Heart left ventricle (tissue), 16 donors: ENCODE results near the gene S100P. TPM values are rescaled to one million over a fixed set of nuclear protein-coding genes. Genes with fewer than 3 reads are reported as not detected.
A peak's percentile ranks its signal among the peaks of the same experiment; 100 is the strongest.

Source experiments
- ATAC-seq, 4 donors: fragments of 200-7000 bp; cut with Tn5 transposase; one replicate each; pipeline ENCODE4 v1.9.1; 2020 to 2022; ENCODE audit warnings: moderate library complexity in 4 of 4, mild to moderate bottlenecking in 3 of 4, moderate number of reproducible peaks in 1 of 4
- DNase-seq, 5 donors: peaks; one replicate each; pipeline ENCODE4 v3.0.0-alpha.2; 2020
- H3K27ac ChIP-seq, 12 donors: fragments of 200-600 bp; sonication (generic) in 4 of 12; one replicate each; pipeline versions ENCODE4 v1.5.0 to v1.8.0; 2016 to 2022; ENCODE audit warnings: mild to moderate bottlenecking in 2 of 12
- H3K27me3 ChIP-seq, 9 donors: fragments of 200-600 bp; sonication (generic) in 2 of 9; one replicate each; pipeline versions ENCODE4 v1.5.1 to v1.8.0; 2016 to 2022; ENCODE audit warnings: mild to moderate bottlenecking in 3 of 9
- H3K36me3 ChIP-seq, 9 donors: fragments of 200-600 bp; sonication (generic) in 2 of 9; one replicate each; pipeline versions ENCODE4 v1.5.0 to v1.8.0; 2018 to 2022; ENCODE audit warnings: mild to moderate bottlenecking in 2 of 9
- H3K4me1 ChIP-seq, 12 donors: fragments of 200-600 bp; sonication (generic) in 4 of 12; one replicate each; pipeline versions ENCODE4 v1.5.0 to v1.8.0; 2016 to 2022; ENCODE audit warnings: mild to moderate bottlenecking in 3 of 12
- H3K4me3 ChIP-seq, 12 donors: fragments of 200-600 bp; sonication (generic) in 4 of 12; one replicate each; pipeline versions ENCODE4 v1.5.0 to v1.8.0; 2017 to 2022; ENCODE audit warnings: mild to moderate bottlenecking in 9 of 12, moderate library complexity in 4 of 12
- H3K9me3 ChIP-seq, 12 donors: fragments of 200-600 bp; sonication (generic) in 4 of 12; one replicate each; pipeline versions ENCODE4 v1.5.0 to v1.8.0; 2016 to 2022; ENCODE audit warnings: mild to moderate bottlenecking in 1 of 12
- POLR2A ChIP-seq, 2 donors: fragments of 450-650 bp; IDR thresholded peaks; one replicate each; pipeline ENCODE4 v1.6.1; 2017; ENCODE audit warnings: antibody characterized with exemption in 2 of 2, mild to moderate bottlenecking in 2 of 2, moderate library complexity in 2 of 2
- WGBS, 4 donors: extraction: QIAGEN DNeasy Blood & Tissue Kit in 2 of 4; methylation state at CpG; one replicate each; pipeline versions ENCODE4 v1.1.5 to v1.1.7; 2013 to 2018; 5-methylcytosine and 5-hydroxymethylcytosine counted together
- intact Hi-C, 10 donors: fragments of 100-400 bp; cut with DNase I; formaldehyde crosslinking; loops; one replicate each; pipeline versions ENCODE4 v1.11.1 to v1.14.2; 2022
- polyA plus RNA-seq, 2 donors: library from polyadenylated mRNA; stranded (reverse); fragments of 200-250 nt; gene quantifications; one replicate each; pipeline ENCODE4 v1.2.3, GENCODE V29; 2013
- total RNA-seq, 9 donors: library from RNA; depleted of rRNA in 2 of 9; stranded (reverse); fragments of >200 nt in 2 of 9; fragmentation: NEBNext Ultra II Directional in 3 of 9; extraction: Animal tissue kit (Norgen Biotek cat#: 25700) in 3 of 9; gene quantifications; one replicate each; pipeline versions ENCODE4 v1.1.0 to v1.2.4, GENCODE V29; 2016 to 2023
- TF ChIP-seq, protein P1 (sequence below), 12 donors: fragments of 200-600 bp; sonication (generic) in 4 of 12; IDR thresholded peaks; one replicate each; pipeline versions ENCODE4 v1.5.0 to v1.8.0; 2018 to 2022; ENCODE audit warnings: antibody characterized with exemption in 12 of 12, mild to moderate bottlenecking in 5 of 12
- donor health status: ischemic (EF 13 %, LVEDD 7.1; RV severe dilation, severe dysfunction).
- donor health status: healthy with polysubstance abuse.
- donor health status: DM: no; HTN: yes; CAD: no.
- donor health status: DM: no; HTN: no; CAD: no.
- donor health status: ischemic (EF 25% LVEDD 6.9; RV normal size, moderate dysfunction).
- donor health status: ischemic (EF 25% LVEDD 5.7; RV mildly dilated, moderate dysfunction).
- donor health status: healthy.
- donor health status: DM: yes; HTN: yes; CAD: no.
- donor health status: ischemic (EF 35%, LVEDD 5.7; RV mildly dilated, moderate dysfunction).
- donor health status: nonischemic (EF 11% LVEDD 7.7; RV severe dilation, severe dysfunction).
- donor health status: DM: yes; HTN: yes; CAD: no.
- donor health status: PGD.
- donor health status: ischemic (EF 29% LVEDD 5.4; RV normal size, mild dysfunction).
- donor health status: nonischemic (EF 23%, LVEDD 6.1; RV moderate dilation, normal function).

S100P gene
- total and polyA plus RNA-seq, 11 donors: 0.19 to 4.1 (median 0.85) TPM; not detected in 2

DNA sequence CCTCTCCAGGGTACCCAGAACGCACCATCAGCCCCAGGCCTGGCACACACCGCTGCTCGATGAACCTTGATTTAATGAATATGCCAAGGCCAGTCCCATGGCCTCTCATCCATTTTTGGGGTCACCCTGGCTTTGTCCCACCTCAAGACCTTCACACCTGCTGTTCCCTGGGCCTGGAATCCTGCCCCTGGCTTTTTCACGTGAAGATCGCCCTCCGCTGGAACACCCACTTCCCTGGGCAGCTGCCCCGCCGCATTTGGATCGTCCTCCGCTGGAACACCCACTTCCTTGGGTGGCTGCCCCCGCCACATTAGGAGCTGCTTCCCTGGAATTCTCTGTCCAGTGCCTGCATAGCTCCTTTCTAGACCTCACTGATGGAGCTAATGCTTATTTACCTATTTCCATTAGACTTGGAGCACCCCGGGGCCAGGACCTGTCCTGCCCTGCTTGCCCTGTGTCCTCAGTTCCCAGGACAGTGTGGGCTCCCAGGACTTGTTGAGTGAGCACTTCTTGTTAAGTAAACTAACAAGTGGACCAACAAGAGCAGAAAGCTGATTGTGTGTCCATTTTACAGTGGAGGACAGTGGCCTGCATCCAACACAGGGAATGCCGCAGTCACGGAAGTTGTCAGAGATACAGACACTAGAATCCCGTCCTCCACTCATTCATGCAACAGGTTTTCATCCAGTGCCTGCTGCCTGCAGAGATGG, 34.8 kb downstream of the S100P start:
- no peak overlapping the region for H3K27ac ChIP-seq
- ATAC-seq (no peak), DNase-seq (no peak)
- no peaks in the 10 kb centered on the region for H3K9me3 ChIP-seq
- H3K4me3 ChIP-seq: no peak overlapping the region
- intact Hi-C loops: loop anchor here in 3 of 10 donors (5.0 to 10.0 kb wide), 2 partner anchors 39 to 46 kb away; no protein-coding TSS in a partner anchor
- WGBS, 4 donors: 74 to 93% (median 80%) methylated on average over 15 of the region's 15 CpGs
- TF ChIP-seq, protein P1, sequence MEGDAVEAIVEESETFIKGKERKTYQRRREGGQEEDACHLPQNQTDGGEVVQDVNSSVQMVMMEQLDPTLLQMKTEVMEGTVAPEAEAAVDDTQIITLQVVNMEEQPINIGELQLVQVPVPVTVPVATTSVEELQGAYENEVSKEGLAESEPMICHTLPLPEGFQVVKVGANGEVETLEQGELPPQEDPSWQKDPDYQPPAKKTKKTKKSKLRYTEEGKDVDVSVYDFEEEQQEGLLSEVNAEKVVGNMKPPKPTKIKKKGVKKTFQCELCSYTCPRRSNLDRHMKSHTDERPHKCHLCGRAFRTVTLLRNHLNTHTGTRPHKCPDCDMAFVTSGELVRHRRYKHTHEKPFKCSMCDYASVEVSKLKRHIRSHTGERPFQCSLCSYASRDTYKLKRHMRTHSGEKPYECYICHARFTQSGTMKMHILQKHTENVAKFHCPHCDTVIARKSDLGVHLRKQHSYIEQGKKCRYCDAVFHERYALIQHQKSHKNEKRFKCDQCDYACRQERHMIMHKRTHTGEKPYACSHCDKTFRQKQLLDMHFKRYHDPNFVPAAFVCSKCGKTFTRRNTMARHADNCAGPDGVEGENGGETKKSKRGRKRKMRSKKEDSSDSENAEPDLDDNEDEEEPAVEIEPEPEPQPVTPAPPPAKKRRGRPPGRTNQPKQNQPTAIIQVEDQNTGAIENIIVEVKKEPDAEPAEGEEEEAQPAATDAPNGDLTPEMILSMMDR (IDR thresholded peaks at IDR 0.05): no peak
- TF ChIP-seq POLR2A (IDR thresholded peaks at IDR 0.05): no peak
- H3K36me3 ChIP-seq: no peaks in the 10 kb centered on the region
- H3K27me3 ChIP-seq: no peaks in the 10 kb centered on the region
- peaks cover 0 to 16% (median 8%) of the 10 kb centered on the region in 12 donors for H3K4me1 ChIP-seq

DNA sequence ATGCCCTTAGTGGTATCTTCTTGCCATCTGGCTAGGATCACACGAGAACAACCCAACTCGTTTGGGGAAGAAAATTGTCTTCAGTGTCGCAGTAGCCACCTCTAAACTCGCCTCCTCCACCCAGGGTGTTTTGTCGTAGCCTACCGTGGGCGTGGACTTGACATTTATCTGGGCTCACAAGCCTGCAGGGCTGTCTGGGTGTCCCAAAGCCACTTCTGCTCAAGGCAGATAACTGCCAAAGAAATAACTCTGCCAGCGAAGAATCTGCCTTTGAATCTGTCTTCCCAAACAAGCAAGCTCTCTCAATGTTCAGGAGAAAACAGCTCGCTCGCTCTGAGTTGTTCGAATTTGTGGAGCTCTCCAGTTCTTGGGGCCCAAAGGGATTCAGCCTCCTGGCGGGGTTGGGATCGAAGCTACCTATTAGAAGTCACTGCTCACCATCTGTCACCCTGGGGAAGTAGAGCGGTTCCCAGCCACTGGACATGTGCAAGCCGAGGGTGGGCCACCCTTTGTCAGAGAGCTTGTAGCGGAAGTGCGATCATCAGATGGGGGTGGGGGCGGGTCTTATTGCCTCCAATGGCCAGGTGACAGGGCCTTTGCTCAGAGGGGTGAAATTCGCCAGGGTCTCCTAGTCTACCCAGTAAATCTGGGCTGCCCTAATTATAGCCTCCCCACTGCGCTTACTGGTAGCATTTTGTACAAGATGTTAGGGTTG, 37.1 kb downstream of the S100P start:
- H3K4me1 ChIP-seq: peaks cover 0 to 16% (median 8%) of the 10 kb centered on the region in 12 donors
- H3K27me3 ChIP-seq: no peaks in the 10 kb centered on the region
- H3K36me3 ChIP-seq: no peaks in the 10 kb centered on the region
- no peak for TF ChIP-seq POLR2A (IDR thresholded peaks at IDR 0.05)
- TF ChIP-seq, protein P1 (IDR thresholded peaks at IDR 0.05): no peak
- 62 to 73% (median 70%) methylated on average over 15 to 20 of the region's 20 CpGs for WGBS, 4 donors
- H3K27ac ChIP-seq: peak overlapping the region in 5 of 12 donors; percentile 5 to 49 (median 39)
- no peak overlapping the region for H3K4me3 ChIP-seq
- no peaks in the 10 kb centered on the region for H3K9me3 ChIP-seq
- intact Hi-C loops: no loop called here
- ATAC-seq: no peak
- no peak for DNase-seq

DNA sequence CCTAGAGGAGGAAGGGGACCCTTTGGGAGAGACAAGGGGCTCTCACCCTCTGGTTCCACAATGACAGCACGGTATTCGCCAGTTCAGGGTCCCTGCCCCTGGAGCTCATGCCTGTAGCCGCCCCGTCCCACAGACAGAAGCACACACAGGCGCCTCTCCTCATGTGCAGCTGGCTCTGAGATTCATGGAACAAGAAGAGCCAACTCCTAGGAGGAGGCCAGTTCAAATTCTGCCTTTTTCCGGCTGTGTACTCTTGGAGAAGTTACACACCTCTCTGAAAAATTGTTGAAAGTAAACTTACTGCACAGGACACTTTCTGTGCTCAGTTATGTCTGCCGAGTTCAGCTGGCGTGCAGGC, 37.6 kb downstream of the S100P start:
- Histone ChIP-seq H3K9me3 (no peaks in the 10 kb centered on the region), H3K36me3 (no peaks in the 10 kb centered on the region), H3K4me3 (no peak overlapping the region), H3K27ac (peak overlapping the region in 1 of 12 donors; percentile 35), H3K4me1 (peaks cover 0 to 16% (median 8%) of the 10 kb centered on the region in 12 donors), H3K27me3 (no peaks in the 10 kb centered on the region)
- 92 to 94% (median 93%) methylated on average over 5 to 8 of the region's 8 CpGs for whole genome bisulfite sequencing, 4 donors
- TF ChIP-seq POLR2A (IDR thresholded peaks at IDR 0.05): no peak
- TF ChIP-seq, protein P1 (IDR thresholded peaks at IDR 0.05): no peak
- ATAC-seq: no peak
- intact Hi-C loops: no loop called here
- DNase-seq: no peak

DNA sequence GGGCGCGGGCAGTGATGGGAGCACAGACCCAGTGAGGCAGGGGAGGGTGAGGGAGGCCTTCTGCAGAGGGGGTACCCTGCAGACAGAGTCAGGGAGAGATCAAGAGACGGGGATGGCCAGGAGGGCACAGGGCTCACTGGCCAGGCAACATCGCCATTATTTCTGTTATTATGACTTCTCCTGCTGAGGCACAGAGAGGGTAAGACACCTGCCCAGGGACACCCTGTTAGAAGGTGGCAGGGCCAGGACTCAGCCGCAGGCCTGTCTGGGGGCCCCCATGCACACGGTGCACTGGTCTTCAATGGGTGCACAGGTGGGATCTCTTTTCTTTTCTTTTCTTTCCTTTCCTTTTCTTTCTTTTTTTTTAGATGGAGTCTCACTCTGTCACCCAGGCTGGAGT, 38.1 kb downstream of the S100P start:
- intact Hi-C loops: no loop called here
- ATAC-seq: no peak
- no peaks in the 10 kb centered on the region for H3K36me3 ChIP-seq
- H3K4me3 ChIP-seq: no peak overlapping the region
- DNase-seq: no peak
- no peaks in the 10 kb centered on the region for H3K27me3 ChIP-seq
- H3K4me1 ChIP-seq: peaks cover 0 to 16% (median 8%) of the 10 kb centered on the region in 12 donors
- no peaks in the 10 kb centered on the region for H3K9me3 ChIP-seq
- TF ChIP-seq, protein P1 (IDR thresholded peaks at IDR 0.05): no peak
- no peak for TF ChIP-seq POLR2A (IDR thresholded peaks at IDR 0.05)
- peak overlapping the region in 1 of 12 donors; percentile 35 for H3K27ac ChIP-seq
- WGBS, 4 donors: 86 to 97% (median 96%) methylated on average over 6 of the region's 6 CpGs
